ENCODE results near the gene PIGL. TPM values are rescaled to one million over a fixed set of nuclear protein-coding genes. Genes with fewer than 3 reads are reported as not detected.
"Not testable (repeated sequence)": the region's sequence is repeated elsewhere in the genome, so short reads cannot be mapped to it uniquely, and the experiment has no call there.

The PIGL gene
- polyA plus RNA-seq, 2 donors = 13.3 to 21.5 TPM

DNA sequence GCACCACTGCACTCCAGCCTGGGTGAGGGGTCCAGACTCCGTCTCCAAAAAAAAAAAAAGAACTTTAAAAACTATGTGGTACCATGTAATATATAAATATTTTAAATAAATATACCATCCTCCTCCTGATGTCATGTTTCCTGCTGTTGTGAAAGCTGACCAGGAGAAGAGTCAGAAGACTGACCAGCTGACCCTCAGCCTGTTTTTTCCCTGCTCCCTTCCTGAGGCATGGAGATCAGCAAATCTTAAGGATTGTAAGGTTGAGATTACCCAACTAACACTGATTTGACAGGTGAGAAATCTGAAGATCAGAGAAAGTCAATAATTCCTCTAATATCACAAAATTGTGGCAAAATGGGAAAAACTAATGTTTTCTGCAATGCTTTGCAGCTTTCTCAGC lies 19.7 kb upstream of the PIGL start:
- Histone ChIP-seq H3K36me3 (ENCODE audit: control insufficient read depth in 2 of 2, insufficient read depth in 2 of 2, low read length in 1 of 2) (peaks cover 0 to 3% of the 10 kb centered on the region in 2 donors), H3K9me3 (ENCODE audit: control insufficient read depth in 2 of 2, insufficient read depth in 1 of 2, low read depth in 1 of 2, low read length in 1 of 2) (no peaks in the 10 kb centered on the region), H3K27me3 (ENCODE audit: control insufficient read depth in 1 of 2, insufficient read depth in 2 of 2, low read length in 2 of 2) (no peaks in the 10 kb centered on the region), H3K4me3 (ENCODE audit: low read depth in 1 of 2, low read length in 2 of 2) (no peak overlapping the region), H3K4me1 (ENCODE audit: control insufficient read depth in 2 of 2, insufficient read depth in 2 of 2, low read length in 1 of 2) (peaks cover 0 to 4% of the 10 kb centered on the region in 2 donors), H3K27ac (ENCODE audit: low read depth in 2 of 2, low read length in 1 of 2) (no peak overlapping the region)
- WGBS, 2 donors = 96 to 100% methylated on average over 1 of the region's 1 CpG

DNA sequence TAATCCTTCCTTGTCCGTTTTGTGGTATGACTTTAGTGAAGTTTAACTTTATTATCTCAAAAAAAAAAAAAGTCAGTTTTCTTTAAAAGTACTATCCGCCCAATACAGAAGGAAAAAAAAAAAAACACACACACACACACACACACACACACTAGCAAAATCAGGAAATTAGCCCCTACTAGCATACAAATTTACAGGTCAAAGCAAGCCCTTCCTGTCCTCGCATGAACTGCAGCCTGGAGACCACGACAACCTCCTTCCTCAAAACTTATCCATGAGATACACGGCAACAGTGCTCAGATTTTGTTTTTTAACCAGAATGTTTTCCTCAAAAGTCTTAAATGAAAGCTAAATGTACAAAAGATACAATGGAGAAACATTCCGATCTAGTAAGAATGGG lies 17.9 kb upstream of the PIGL start:
- Histone ChIP-seq H3K4me3 (ENCODE audit: low read depth in 1 of 2, low read length in 2 of 2) (no peak overlapping the region), H3K4me1 (ENCODE audit: control insufficient read depth in 2 of 2, insufficient read depth in 2 of 2, low read length in 1 of 2) (peaks cover 0 to 4% of the 10 kb centered on the region in 2 donors), H3K27ac (ENCODE audit: low read depth in 2 of 2, low read length in 1 of 2) (no peak overlapping the region), H3K27me3 (ENCODE audit: control insufficient read depth in 1 of 2, insufficient read depth in 2 of 2, low read length in 2 of 2) (no peaks in the 10 kb centered on the region), H3K36me3 (ENCODE audit: control insufficient read depth in 2 of 2, insufficient read depth in 2 of 2, low read length in 1 of 2) (peaks cover 0 to 2% of the 10 kb centered on the region in 2 donors), H3K9me3 (ENCODE audit: control insufficient read depth in 2 of 2, insufficient read depth in 1 of 2, low read depth in 1 of 2, low read length in 1 of 2) (no peaks in the 10 kb centered on the region)
- 34 to 35% methylated on average over 6 of the region's 6 CpGs for WGBS, 2 donors

DNA sequence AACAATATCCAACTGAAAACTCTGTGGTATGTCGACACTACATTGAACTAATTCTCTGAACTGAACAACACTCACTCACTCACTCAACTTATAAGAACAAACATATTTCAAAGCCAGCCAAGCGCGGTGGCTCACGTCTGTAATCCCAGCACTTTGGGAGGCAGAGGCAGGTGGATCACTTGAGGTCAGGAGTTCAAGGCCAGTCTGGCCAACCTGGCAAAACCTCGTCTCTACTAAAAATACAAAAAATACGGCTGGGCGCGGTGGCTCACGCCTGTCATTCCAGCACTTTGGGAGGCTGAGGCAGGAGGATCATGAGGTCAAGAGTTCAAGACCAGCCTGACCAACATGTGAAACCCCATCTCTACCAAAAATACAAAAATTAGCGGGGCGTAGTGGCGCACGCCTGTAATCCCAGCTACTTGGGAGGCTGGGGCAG lies 15.3 kb upstream of the PIGL start:
- H3K27ac ChIP-seq (ENCODE audit: low read depth in 2 of 2, low read length in 1 of 2); H3K9me3 ChIP-seq (ENCODE audit: control insufficient read depth in 2 of 2, insufficient read depth in 1 of 2, low read depth in 1 of 2, low read length in 1 of 2); H3K4me3 ChIP-seq (ENCODE audit: low read depth in 1 of 2, low read length in 2 of 2); H3K27me3 ChIP-seq (ENCODE audit: control insufficient read depth in 1 of 2, insufficient read depth in 2 of 2, low read length in 2 of 2); H3K36me3 ChIP-seq (ENCODE audit: control insufficient read depth in 2 of 2, insufficient read depth in 2 of 2, low read length in 1 of 2); H3K4me1 ChIP-seq (ENCODE audit: control insufficient read depth in 2 of 2, insufficient read depth in 2 of 2, low read length in 1 of 2): not testable (repeated sequence)
- WGBS, 2 donors = 82 to 85% methylated on average over 13 of the region's 13 CpGs

DNA sequence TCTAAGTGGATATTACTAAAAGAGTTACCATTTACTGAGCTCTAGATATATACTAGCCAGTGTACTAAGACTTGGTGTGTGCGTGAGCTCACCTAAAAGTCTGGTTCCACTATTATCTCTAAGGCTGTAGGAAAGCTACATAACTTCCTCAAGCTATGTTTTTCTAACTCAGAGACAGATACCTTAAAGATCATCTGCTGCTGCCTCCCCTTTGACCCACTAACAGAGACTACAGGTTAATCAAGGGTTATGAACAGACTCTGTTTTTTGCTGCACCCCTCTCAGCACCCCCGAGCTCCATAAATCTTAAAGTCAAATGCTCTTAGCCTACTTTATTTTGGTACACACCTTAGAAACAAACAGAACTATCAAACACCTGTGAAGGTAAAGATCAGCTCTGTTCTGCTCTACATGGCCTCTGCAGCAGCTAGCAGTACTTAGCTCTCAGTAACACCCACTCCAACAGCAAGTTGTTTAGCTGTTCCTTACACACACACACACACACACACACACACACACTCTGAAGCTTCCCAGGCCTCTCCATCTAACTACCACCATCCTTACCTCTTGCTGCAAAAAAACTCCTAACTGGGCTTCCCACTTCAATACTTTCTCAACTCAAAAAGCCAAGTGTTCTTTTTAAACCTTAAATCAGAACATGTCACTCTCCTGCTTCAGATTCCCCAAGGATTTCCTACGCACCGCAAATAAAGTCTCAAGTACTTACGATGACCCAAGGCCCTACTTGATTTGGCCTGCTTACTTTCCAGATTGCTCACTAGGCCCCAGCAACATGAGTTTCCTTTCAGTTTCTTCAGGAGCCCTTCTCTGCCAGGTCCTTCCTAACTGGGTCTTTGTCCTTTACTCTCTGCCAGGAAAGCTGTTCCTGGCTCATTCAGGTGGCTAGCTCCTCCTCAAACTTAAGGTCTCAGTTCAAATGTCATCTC lies 14.2 kb upstream of the PIGL start:
- H3K4me3 ChIP-seq (ENCODE audit: low read depth in 1 of 2, low read length in 2 of 2); H3K36me3 ChIP-seq (ENCODE audit: control insufficient read depth in 2 of 2, insufficient read depth in 2 of 2, low read length in 1 of 2); H3K9me3 ChIP-seq (ENCODE audit: control insufficient read depth in 2 of 2, insufficient read depth in 1 of 2, low read depth in 1 of 2, low read length in 1 of 2); H3K27me3 ChIP-seq (ENCODE audit: control insufficient read depth in 1 of 2, insufficient read depth in 2 of 2, low read length in 2 of 2); H3K4me1 ChIP-seq (ENCODE audit: control insufficient read depth in 2 of 2, insufficient read depth in 2 of 2, low read length in 1 of 2): not testable (repeated sequence)
- 47 to 59% methylated on average over 5 of the region's 5 CpGs for WGBS, 2 donors
- peak overlapping the region; percentile 21 to 42 for H3K27ac ChIP-seq (ENCODE audit: low read depth in 2 of 2, low read length in 1 of 2)

DNA sequence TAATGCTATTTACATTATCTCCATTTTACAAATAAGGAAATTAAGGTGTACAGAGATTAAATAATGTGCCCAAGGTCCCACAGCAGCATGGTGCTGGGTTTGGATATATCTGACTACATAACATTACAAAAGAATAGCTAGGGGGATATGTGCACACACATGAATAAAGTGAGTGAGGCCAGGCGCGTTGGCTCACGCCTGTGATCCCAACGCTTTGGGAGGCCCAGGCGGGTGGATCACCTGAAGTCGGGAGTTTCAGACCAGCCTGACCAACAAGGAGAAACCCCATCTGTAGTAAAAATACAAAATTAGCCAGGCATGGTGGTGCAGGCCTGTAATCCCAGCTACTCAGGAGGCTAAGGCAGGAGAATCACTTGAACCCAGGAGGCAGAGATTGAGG lies 12.2 kb upstream of the PIGL start:
- not testable (repeated sequence) for H3K27me3 ChIP-seq (ENCODE audit: control insufficient read depth in 1 of 2, insufficient read depth in 2 of 2, low read length in 2 of 2); H3K36me3 ChIP-seq (ENCODE audit: control insufficient read depth in 2 of 2, insufficient read depth in 2 of 2, low read length in 1 of 2); H3K27ac ChIP-seq (ENCODE audit: low read depth in 2 of 2, low read length in 1 of 2); H3K4me3 ChIP-seq (ENCODE audit: low read depth in 1 of 2, low read length in 2 of 2); H3K9me3 ChIP-seq (ENCODE audit: control insufficient read depth in 2 of 2, insufficient read depth in 1 of 2, low read depth in 1 of 2, low read length in 1 of 2); H3K4me1 ChIP-seq (ENCODE audit: control insufficient read depth in 2 of 2, insufficient read depth in 2 of 2, low read length in 1 of 2)
- WGBS, 2 donors = 69 to 75% methylated on average over 6 of the region's 6 CpGs

DNA sequence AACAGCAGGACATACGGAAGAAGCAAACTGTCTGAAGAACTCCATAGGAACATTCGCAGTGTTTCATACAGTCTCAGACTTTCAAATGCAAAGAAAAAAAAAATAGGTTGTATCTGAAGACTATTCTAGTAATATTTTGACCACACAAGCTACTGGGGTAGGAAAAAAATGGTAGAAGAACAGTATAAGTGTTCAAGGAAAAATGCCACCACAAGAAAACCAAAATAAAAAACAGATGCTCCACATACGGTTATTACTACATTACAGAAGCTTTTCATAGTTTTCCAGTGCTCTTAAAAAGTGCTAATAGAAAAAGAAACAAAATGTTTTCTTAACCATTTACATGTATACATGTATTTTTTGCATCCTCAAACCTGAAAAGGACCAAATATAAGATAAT lies 5.4 kb upstream of the PIGL start:
- H3K4me3 ChIP-seq (ENCODE audit: low read depth in 1 of 2, low read length in 2 of 2) = no peak overlapping the region
- no peaks in the 10 kb centered on the region for H3K36me3 ChIP-seq (ENCODE audit: control insufficient read depth in 2 of 2, insufficient read depth in 2 of 2, low read length in 1 of 2)
- H3K4me1 ChIP-seq (ENCODE audit: control insufficient read depth in 2 of 2, insufficient read depth in 2 of 2, low read length in 1 of 2) = peaks cover 0 to 4% of the 10 kb centered on the region in 2 donors
- H3K27me3 ChIP-seq (ENCODE audit: control insufficient read depth in 1 of 2, insufficient read depth in 2 of 2, low read length in 2 of 2) = no peaks in the 10 kb centered on the region
- no peak overlapping the region for H3K27ac ChIP-seq (ENCODE audit: low read depth in 2 of 2, low read length in 1 of 2)
- 80 to 82% methylated on average over 3 of the region's 3 CpGs for WGBS, 2 donors
- no peaks in the 10 kb centered on the region for H3K9me3 ChIP-seq (ENCODE audit: control insufficient read depth in 2 of 2, insufficient read depth in 1 of 2, low read depth in 1 of 2, low read length in 1 of 2)

DNA sequence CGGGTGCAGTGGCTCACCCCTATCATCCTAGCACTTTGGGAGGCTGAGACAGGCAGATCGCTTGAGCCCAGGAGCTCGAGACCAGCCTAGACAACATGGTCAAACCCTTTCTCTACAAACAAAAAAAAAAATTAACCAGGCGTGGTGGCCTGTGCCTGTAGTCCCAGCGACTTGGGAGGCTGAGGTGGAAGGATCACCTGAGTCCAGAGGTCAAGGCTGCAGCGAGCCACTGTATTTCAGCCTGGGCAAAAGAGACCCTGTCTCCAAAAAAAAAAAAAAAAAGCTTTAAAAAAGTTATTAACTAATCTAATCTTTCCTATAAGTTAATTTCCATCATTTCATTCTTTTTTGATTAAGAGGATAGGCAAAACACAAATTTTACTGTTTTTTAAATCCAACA lies 4.2 kb upstream of the PIGL start:
- no peak overlapping the region for H3K4me3 ChIP-seq (ENCODE audit: low read depth in 1 of 2, low read length in 2 of 2)
- H3K27ac ChIP-seq (ENCODE audit: low read depth in 2 of 2, low read length in 1 of 2) = no peak overlapping the region
- no peaks in the 10 kb centered on the region for H3K27me3 ChIP-seq (ENCODE audit: control insufficient read depth in 1 of 2, insufficient read depth in 2 of 2, low read length in 2 of 2)
- no peaks in the 10 kb centered on the region for H3K9me3 ChIP-seq (ENCODE audit: control insufficient read depth in 2 of 2, insufficient read depth in 1 of 2, low read depth in 1 of 2, low read length in 1 of 2)
- H3K36me3 ChIP-seq (ENCODE audit: control insufficient read depth in 2 of 2, insufficient read depth in 2 of 2, low read length in 1 of 2) = no peaks in the 10 kb centered on the region
- peaks cover 0 to 4% of the 10 kb centered on the region in 2 donors for H3K4me1 ChIP-seq (ENCODE audit: control insufficient read depth in 2 of 2, insufficient read depth in 2 of 2, low read length in 1 of 2)
- WGBS, 2 donors = 74 to 92% methylated on average over 6 of the region's 6 CpGs

DNA sequence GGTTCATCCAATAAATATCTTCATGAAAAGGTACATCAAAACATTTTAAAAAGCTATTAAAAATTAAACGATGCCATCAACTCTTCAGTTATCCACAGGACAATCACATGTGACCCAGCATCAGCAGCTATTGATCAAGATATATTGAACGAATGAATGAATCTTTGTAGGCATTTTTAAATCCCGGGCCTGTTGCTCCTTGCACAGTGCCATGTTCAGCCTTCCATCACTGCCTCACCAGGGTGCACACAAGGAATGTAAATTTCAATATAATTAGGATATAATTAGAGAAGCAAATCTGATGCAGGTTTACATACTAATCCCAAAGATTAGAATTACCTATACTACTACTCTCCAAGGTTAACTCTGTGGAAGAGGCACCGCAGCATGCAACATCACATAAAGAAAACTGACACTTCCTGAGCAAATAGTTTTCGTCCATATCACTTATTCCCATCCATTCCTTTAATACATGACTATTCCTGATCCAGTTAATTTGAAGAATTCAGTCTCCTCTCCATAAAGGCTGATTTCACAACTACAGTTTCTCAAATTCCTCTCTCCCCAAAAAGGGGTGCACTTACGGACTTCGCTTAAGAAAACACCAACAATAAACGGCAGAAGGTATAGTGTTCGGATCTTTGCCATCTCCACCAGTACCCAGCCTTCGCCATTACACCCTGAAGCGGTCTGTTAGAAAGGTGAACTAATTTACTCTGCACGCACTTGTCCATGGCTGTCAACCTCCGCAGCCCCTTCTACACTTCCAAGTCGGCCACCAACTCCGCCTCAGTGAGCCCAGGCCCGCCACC lies 2.6 kb upstream of the PIGL start:
- Histone ChIP-seq H3K4me1 (ENCODE audit: control insufficient read depth in 2 of 2, insufficient read depth in 2 of 2, low read length in 1 of 2) (peaks cover 0 to 4% of the 10 kb centered on the region in 2 donors), H3K9me3 (ENCODE audit: control insufficient read depth in 2 of 2, insufficient read depth in 1 of 2, low read depth in 1 of 2, low read length in 1 of 2) (no peaks in the 10 kb centered on the region), H3K27ac (ENCODE audit: low read depth in 2 of 2, low read length in 1 of 2) (peak overlapping the region; percentile 94 to 97), H3K36me3 (ENCODE audit: control insufficient read depth in 2 of 2, insufficient read depth in 2 of 2, low read length in 1 of 2) (no peaks in the 10 kb centered on the region), H3K27me3 (ENCODE audit: control insufficient read depth in 1 of 2, insufficient read depth in 2 of 2, low read length in 2 of 2) (no peaks in the 10 kb centered on the region), H3K4me3 (ENCODE audit: low read depth in 1 of 2, low read length in 2 of 2) (peak overlapping the region; percentile 80 to 95)
- 3% methylated on average over 16 of the region's 16 CpGs for WGBS, 2 donors

DNA sequence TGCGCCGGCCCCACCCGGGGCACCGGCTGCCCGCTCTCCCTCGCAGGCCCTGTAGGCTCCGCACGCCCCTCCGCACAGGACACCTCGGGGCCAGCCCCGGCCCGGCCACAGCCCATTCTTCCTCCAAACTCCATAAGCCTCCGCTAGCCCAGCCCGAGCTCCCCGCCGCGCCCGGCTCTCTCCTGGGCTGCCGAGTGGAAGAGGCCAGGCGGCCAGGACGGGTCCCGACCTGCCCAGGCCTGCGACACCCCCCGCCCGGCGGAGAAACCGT lies 2.1 kb upstream of the PIGL start:
- Histone ChIP-seq H3K27ac (ENCODE audit: low read depth in 2 of 2, low read length in 1 of 2) (peak overlapping the region; percentile 94 to 97), H3K36me3 (ENCODE audit: control insufficient read depth in 2 of 2, insufficient read depth in 2 of 2, low read length in 1 of 2) (no peaks in the 10 kb centered on the region), H3K4me3 (ENCODE audit: low read depth in 1 of 2, low read length in 2 of 2) (peak overlapping the region; percentile 80 to 95), H3K27me3 (ENCODE audit: control insufficient read depth in 1 of 2, insufficient read depth in 2 of 2, low read length in 2 of 2) (no peaks in the 10 kb centered on the region), H3K4me1 (ENCODE audit: control insufficient read depth in 2 of 2, insufficient read depth in 2 of 2, low read length in 1 of 2) (peaks cover 0 to 4% of the 10 kb centered on the region in 2 donors), H3K9me3 (ENCODE audit: control insufficient read depth in 2 of 2, insufficient read depth in 1 of 2, low read depth in 1 of 2, low read length in 1 of 2) (no peaks in the 10 kb centered on the region)
- WGBS, 2 donors = 0 to 2% methylated on average over 27 of the region's 27 CpGs
